Dedifferentiated amniotic fluid mesenchymal stem cell (primary cell): ENCODE results near the gene HMG20A.
A peak's percentile ranks its signal among the peaks of the same experiment; 100 is the strongest.

Experiments used
- DNase-seq: peaks from one replicate; pipeline ENCODE4 v3.0.0-alpha.2; 2016; ENCODE audit errors: extremely low spot score

HMG20A gene

GRCh38 chr15:77499087-77499760, 78.5 kb downstream of the HMG20A start:
- DNase-seq = no peak

GRCh38 chr15:77500989-77501388, 80.3 kb downstream of the HMG20A start:
- DNase-seq = no peak

GRCh38 chr15:77502379-77503095, 81.8 kb downstream of the HMG20A start:
- no peak for DNase-seq

- DNase-seq = no peak
These were observed 82.6 kb downstream of the HMG20A start for GRCh38 chr15:77503240-77503639.

- no peak for DNase-seq
These were observed 83.1 kb downstream of the HMG20A start for GRCh38 chr15:77503764-77504163.

GRCh38 chr15:77504306-77504705, 83.6 kb downstream of the HMG20A start:
- DNase-seq = no peak

- DNase-seq = no peak
These were observed 84.2 kb downstream of the HMG20A start for GRCh38 chr15:77504871-77505270.

- no peak for DNase-seq
These were observed 84.9 kb downstream of the HMG20A start for GRCh38 chr15:77505556-77505955.

- DNase-seq = no peak
These were observed 85.8 kb downstream of the HMG20A start for GRCh38 chr15:77506311-77507142.

GRCh38 chr15:77507143-77507897, 86.6 kb downstream of the HMG20A start:
- DNase-seq = no peak

- no peak for DNase-seq
These were observed 87.2 kb downstream of the HMG20A start for GRCh38 chr15:77507911-77508310.

- peak; percentile 31 for DNase-seq
These were observed 88.0 kb downstream of the HMG20A start for GRCh38 chr15:77508541-77509243.

- no peak for DNase-seq
These were observed 89.7 kb downstream of the HMG20A start for GRCh38 chr15:77510066-77511057.

GRCh38 chr15:77511869-77512268, 91.2 kb downstream of the HMG20A start:
- DNase-seq = no peak

GRCh38 chr15:77513226-77513625, 92.5 kb downstream of the HMG20A start:
- DNase-seq = no peak

GRCh38 chr15:77514641-77515402, 94.1 kb downstream of the HMG20A start:
- no peak for DNase-seq

- DNase-seq = no peak
These were observed 94.9 kb downstream of the HMG20A start for GRCh38 chr15:77515613-77516012.

- DNase-seq = no peak
These were observed 95.4 kb downstream of the HMG20A start for GRCh38 chr15:77516076-77516475.

GRCh38 chr15:77516786-77517185, 96.1 kb downstream of the HMG20A start:
- DNase-seq = no peak
